H1 (cell line): ENCODE data around the gene PRKAB2. TPM values are rescaled to one million over a fixed set of nuclear protein-coding genes. Genes with fewer than 3 reads are reported as not detected.

Source experiments
- POU5F1 ChIP-seq: IDR thresholded peaks from 2 replicates; pipeline ENCODE4 v1.6.1; 2011; ENCODE audit warnings: low read depth, mild to moderate bottlenecking, low read length, moderate library complexity
- RNF2 ChIP-seq: fragments of 200-900, 300-1000 bp; sonication (generic); IDR thresholded peaks from 2 replicates; pipeline ENCODE4 v1.7.1; 2016; ENCODE audit warnings: borderline replicate concordance, low read depth, mild to moderate bottlenecking, antibody characterized with exemption, low read length; ENCODE audit not compliant: poor library complexity, severe bottlenecking; ENCODE audit errors: missing control alignments
- SAP30 ChIP-seq: fragments of 300-600 bp; sonication (generic); IDR thresholded peaks from 2 replicates; pipeline ENCODE4 v1.7.1; 2012; ENCODE audit warnings: low read length, moderate library complexity, mild to moderate bottlenecking, inconsistent platforms; ENCODE audit not compliant: insufficient read depth, insufficient replicate concordance
- SP4 ChIP-seq: IDR thresholded peaks from 2 replicates; pipeline ENCODE4 v1.6.1; 2012; ENCODE audit warnings: low read length, inconsistent platforms
- TCF12 ChIP-seq: IDR thresholded peaks from 2 replicates; pipeline ENCODE4 v1.6.1; 2011; ENCODE audit warnings: low read depth, mild to moderate bottlenecking, low read length
- polyA plus RNA-seq, 7 experiments: library from polyadenylated mRNA; depleted of rRNA in 3 of 7; stranded (reverse) in 5 of 7; unstranded in 2 of 7; fragments of >200 nt in 5 of 7; fragments of 200-250 nt in 2 of 7; gene quantifications; 1 replicate in 5 of 7; 2 replicates in 1 of 7; 4 replicates in 1 of 7; pipeline versions ENCODE4 v1.2.1 to v1.2.3, GENCODE V29; 2011 to 2013; ENCODE audit warnings: missing spikeins in 2 of 7, mixed read lengths in 2 of 7
- total RNA-seq: library from RNA; stranded (reverse); fragmentation: NEBNext Ultra II Directional; extraction: Animal tissue kit (Norgen Biotek cat#: 25700); gene quantifications from 2 replicates; pipeline ENCODE4 v1.2.1, GENCODE V29; 2021
- TF ChIP-seq, protein P1 (sequence below): fragments of 300-600 bp; sonication (generic); IDR thresholded peaks from 2 replicates; pipeline ENCODE4 v1.7.1; 2012; ENCODE audit warnings: low read length, moderate library complexity, mild to moderate bottlenecking, inconsistent platforms; ENCODE audit not compliant: insufficient replicate concordance
- TF ChIP-seq, protein P2 (sequence below): IDR thresholded peaks from 2 replicates; pipeline ENCODE4 v1.6.1; 2012; ENCODE audit warnings: low read length, inconsistent platforms

The PRKAB2 gene
- total and polyA plus RNA-seq, 2 of the 8 experiments (the other 6 are each of a cell fraction or from before 2014, with no cell fraction given), result 15.0 to 18.9 TPM

DNA sequence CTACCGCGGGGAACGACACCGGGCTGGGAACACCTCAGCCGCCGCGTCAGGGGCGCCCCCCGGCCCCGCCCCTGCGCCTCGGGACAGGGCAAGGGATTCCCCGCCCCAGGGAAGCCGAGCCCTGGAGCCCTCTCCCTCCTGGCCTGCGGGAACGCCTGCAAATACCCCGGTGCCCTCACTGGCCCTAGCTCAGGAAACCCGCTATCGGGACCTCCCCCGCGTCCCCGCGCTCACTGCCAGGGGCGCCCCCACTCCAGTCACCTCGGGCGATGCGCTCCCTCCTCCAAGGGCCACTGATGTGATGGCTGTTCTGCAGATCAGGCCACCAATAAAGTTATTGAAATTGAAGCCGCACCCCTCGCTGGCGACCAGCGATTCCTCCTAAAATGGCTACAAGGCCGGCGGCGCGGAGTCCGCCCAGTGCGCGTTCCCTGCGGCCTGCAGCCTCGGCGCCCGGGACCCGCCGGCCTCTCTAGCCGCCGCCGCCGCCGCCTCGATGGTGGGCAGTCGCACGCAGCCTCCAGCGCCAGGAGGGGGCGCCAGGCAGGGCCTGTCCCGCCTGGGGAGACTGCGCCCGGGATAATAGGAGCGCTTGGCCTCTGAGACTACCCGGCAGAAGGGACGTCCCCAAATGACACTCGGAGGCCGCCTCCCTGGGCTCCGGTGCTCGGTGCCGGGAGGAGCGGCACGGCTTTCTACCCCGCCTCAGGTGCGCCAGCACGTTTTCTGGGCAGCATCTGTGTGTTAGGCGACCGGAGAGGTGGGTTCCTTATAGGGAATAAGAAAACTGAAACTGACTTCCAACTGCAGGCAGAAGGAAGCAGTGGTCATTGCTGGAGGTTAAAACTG, at the start of gene PRKAB2 (continued):
- TF ChIP-seq, protein P1, sequence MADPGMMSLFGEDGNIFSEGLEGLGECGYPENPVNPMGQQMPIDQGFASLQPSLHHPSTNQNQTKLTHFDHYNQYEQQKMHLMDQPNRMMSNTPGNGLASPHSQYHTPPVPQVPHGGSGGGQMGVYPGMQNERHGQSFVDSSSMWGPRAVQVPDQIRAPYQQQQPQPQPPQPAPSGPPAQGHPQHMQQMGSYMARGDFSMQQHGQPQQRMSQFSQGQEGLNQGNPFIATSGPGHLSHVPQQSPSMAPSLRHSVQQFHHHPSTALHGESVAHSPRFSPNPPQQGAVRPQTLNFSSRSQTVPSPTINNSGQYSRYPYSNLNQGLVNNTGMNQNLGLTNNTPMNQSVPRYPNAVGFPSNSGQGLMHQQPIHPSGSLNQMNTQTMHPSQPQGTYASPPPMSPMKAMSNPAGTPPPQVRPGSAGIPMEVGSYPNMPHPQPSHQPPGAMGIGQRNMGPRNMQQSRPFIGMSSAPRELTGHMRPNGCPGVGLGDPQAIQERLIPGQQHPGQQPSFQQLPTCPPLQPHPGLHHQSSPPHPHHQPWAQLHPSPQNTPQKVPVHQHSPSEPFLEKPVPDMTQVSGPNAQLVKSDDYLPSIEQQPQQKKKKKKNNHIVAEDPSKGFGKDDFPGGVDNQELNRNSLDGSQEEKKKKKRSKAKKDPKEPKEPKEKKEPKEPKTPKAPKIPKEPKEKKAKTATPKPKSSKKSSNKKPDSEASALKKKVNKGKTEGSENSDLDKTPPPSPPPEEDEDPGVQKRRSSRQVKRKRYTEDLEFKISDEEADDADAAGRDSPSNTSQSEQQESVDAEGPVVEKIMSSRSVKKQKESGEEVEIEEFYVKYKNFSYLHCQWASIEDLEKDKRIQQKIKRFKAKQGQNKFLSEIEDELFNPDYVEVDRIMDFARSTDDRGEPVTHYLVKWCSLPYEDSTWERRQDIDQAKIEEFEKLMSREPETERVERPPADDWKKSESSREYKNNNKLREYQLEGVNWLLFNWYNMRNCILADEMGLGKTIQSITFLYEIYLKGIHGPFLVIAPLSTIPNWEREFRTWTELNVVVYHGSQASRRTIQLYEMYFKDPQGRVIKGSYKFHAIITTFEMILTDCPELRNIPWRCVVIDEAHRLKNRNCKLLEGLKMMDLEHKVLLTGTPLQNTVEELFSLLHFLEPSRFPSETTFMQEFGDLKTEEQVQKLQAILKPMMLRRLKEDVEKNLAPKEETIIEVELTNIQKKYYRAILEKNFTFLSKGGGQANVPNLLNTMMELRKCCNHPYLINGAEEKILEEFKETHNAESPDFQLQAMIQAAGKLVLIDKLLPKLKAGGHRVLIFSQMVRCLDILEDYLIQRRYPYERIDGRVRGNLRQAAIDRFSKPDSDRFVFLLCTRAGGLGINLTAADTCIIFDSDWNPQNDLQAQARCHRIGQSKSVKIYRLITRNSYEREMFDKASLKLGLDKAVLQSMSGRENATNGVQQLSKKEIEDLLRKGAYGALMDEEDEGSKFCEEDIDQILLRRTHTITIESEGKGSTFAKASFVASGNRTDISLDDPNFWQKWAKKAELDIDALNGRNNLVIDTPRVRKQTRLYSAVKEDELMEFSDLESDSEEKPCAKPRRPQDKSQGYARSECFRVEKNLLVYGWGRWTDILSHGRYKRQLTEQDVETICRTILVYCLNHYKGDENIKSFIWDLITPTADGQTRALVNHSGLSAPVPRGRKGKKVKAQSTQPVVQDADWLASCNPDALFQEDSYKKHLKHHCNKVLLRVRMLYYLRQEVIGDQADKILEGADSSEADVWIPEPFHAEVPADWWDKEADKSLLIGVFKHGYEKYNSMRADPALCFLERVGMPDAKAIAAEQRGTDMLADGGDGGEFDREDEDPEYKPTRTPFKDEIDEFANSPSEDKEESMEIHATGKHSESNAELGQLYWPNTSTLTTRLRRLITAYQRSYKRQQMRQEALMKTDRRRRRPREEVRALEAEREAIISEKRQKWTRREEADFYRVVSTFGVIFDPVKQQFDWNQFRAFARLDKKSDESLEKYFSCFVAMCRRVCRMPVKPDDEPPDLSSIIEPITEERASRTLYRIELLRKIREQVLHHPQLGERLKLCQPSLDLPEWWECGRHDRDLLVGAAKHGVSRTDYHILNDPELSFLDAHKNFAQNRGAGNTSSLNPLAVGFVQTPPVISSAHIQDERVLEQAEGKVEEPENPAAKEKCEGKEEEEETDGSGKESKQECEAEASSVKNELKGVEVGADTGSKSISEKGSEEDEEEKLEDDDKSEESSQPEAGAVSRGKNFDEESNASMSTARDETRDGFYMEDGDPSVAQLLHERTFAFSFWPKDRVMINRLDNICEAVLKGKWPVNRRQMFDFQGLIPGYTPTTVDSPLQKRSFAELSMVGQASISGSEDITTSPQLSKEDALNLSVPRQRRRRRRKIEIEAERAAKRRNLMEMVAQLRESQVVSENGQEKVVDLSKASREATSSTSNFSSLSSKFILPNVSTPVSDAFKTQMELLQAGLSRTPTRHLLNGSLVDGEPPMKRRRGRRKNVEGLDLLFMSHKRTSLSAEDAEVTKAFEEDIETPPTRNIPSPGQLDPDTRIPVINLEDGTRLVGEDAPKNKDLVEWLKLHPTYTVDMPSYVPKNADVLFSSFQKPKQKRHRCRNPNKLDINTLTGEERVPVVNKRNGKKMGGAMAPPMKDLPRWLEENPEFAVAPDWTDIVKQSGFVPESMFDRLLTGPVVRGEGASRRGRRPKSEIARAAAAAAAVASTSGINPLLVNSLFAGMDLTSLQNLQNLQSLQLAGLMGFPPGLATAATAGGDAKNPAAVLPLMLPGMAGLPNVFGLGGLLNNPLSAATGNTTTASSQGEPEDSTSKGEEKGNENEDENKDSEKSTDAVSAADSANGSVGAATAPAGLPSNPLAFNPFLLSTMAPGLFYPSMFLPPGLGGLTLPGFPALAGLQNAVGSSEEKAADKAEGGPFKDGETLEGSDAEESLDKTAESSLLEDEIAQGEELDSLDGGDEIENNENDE, result no peak
- TF ChIP-seq SAP30 (no peak), SP4 (no peak), POU5F1 (0 out of 2 replicates have a peak, but pooled peaks have one; percentile 26), TCF12 (no peak), RNF2 (no peak)
- TF ChIP-seq, protein P2, sequence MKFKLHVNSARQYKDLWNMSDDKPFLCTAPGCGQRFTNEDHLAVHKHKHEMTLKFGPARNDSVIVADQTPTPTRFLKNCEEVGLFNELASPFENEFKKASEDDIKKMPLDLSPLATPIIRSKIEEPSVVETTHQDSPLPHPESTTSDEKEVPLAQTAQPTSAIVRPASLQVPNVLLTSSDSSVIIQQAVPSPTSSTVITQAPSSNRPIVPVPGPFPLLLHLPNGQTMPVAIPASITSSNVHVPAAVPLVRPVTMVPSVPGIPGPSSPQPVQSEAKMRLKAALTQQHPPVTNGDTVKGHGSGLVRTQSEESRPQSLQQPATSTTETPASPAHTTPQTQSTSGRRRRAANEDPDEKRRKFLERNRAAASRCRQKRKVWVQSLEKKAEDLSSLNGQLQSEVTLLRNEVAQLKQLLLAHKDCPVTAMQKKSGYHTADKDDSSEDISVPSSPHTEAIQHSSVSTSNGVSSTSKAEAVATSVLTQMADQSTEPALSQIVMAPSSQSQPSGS, result no peak
